ENCODE measurements around the gene RBP5.

DNA sequence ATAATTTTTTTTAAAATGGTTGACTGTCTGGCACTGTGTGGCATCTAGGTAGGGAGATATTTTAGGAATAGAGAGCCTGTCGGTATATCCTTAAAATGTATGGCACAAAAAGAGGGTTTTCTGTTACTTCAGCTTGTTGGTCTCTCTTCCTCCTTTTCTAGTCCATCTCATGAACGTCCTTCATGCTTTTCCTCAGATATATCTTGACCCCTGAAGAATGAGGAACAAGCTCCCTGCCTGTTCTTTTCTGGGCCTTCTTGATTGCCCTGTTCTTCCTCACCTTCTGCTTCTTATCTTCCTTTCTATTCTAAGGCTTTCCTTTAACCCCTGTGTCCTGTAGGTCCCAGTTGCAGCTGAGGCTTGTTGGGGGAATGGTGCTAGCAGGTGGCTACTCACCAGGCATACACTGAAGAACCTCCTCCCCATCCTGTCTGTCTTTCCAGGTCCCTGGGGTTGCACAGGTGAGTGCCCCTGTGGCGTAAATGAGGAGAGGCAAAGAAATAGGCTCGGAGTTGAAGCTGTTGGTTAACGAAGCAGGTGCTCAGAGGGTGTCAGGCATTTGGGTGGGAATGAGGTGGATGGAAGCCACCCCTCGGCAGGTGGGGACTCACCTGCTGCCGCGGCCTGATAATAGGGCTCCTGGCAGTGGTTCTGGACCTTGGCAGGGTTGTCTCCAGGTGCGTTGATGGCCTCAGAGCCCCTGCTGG is 29.2 kb downstream of the RBP5 start:
- TF ChIP-seq, protein P1, sequence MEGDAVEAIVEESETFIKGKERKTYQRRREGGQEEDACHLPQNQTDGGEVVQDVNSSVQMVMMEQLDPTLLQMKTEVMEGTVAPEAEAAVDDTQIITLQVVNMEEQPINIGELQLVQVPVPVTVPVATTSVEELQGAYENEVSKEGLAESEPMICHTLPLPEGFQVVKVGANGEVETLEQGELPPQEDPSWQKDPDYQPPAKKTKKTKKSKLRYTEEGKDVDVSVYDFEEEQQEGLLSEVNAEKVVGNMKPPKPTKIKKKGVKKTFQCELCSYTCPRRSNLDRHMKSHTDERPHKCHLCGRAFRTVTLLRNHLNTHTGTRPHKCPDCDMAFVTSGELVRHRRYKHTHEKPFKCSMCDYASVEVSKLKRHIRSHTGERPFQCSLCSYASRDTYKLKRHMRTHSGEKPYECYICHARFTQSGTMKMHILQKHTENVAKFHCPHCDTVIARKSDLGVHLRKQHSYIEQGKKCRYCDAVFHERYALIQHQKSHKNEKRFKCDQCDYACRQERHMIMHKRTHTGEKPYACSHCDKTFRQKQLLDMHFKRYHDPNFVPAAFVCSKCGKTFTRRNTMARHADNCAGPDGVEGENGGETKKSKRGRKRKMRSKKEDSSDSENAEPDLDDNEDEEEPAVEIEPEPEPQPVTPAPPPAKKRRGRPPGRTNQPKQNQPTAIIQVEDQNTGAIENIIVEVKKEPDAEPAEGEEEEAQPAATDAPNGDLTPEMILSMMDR (IDR thresholded peaks at IDR 0.05), result no peak
- TF ChIP-seq EP300 (IDR thresholded peaks at IDR 0.05), result no peak
- no peak for TF ChIP-seq POLR2A (IDR thresholded peaks at IDR 0.05)
